IPS DF 6.9 (cell line): ENCODE measurements around the gene TOM1.

Source experiments
- DNase-seq: peaks from one replicate; pipeline ENCODE4 v3.0.0-alpha.2; 2013; ENCODE audit warnings: low read depth, low spot score
- H3K27ac ChIP-seq: one replicate; pipeline ENCODE4 v1.5.1; 2013; ENCODE audit warnings: low read length, control low read depth
- H3K27me3 ChIP-seq: 2 replicates; pipeline ENCODE4 v1.6.1; 2013; ENCODE audit warnings: mild to moderate bottlenecking, low read length; ENCODE audit not compliant: control insufficient read depth, insufficient read depth
- H3K36me3 ChIP-seq: 2 replicates; pipeline ENCODE4 v1.6.1; 2013; ENCODE audit warnings: low read length; ENCODE audit not compliant: control insufficient read depth, insufficient read depth
- H3K4me1 ChIP-seq: 2 replicates; pipeline ENCODE4 v1.6.1; 2013; ENCODE audit warnings: low read length; ENCODE audit not compliant: control insufficient read depth, insufficient read depth
- H3K4me3 ChIP-seq: 2 replicates; pipeline ENCODE4 v1.5.1; 2013; ENCODE audit warnings: mild to moderate bottlenecking, low read length
- H3K9me3 ChIP-seq: 2 replicates; pipeline ENCODE4 v1.6.1; 2013; ENCODE audit warnings: low read length, inconsistent platforms; ENCODE audit not compliant: control insufficient read depth, insufficient read depth
- WGBS: extraction: QIAGEN DNeasy Blood & Tissue Kit; methylation state at CpG from one replicate; pipeline ENCODE4 v1.1.7; 2013; ENCODE audit warnings: mixed read lengths, missing lambda C conversion rate; ENCODE audit not compliant: insufficient read length, insufficient coverage; 5-methylcytosine and 5-hydroxymethylcytosine counted together

Gene TOM1

DNA sequence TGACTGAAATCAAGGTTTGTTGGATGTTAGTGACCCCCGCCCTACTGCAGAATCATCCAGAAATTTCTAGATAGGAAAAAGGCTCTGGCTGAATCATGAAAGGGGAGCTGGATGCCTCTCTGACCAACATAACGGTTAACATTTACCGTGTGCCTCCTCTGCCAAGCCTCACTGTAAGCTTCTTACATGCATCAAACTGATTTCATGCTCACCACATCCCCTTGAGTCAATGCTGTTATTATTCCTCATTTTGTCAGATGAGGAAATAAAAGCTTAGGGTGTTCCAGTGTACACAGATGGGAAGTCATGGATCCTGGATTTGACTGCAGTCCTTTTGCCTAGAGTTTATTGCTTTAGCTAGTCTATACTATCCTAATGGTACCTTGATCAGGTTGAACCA lies 75.3 kb downstream of the TOM1 start:
- Histone ChIP-seq H3K4me3 (no peak overlapping the region), H3K27ac (no peak overlapping the region), H3K9me3 (no peaks in the 10 kb centered on the region), H3K4me1 (peaks cover 6% of the 10 kb centered on the region), H3K36me3 (no peaks in the 10 kb centered on the region), H3K27me3 (no peaks in the 10 kb centered on the region)
- no peak for DNase-seq
- no CpG with 5 or more reads among the region's 3 CpGs for WGBS

GRCh38 chr22:35375526-35375925 lies 75.8 kb downstream of the TOM1 start:
- no peaks in the 10 kb centered on the region for H3K9me3 ChIP-seq
- H3K4me3 ChIP-seq = no peak overlapping the region
- no peak for DNase-seq
- H3K36me3 ChIP-seq = no peaks in the 10 kb centered on the region
- H3K27me3 ChIP-seq = no peaks in the 10 kb centered on the region
- H3K4me1 ChIP-seq = peaks cover 6% of the 10 kb centered on the region
- WGBS = no CpG with 5 or more reads among the region's 8 CpGs
- H3K27ac ChIP-seq = no peak overlapping the region

- no peaks in the 10 kb centered on the region for H3K9me3 ChIP-seq
- H3K4me1 ChIP-seq = peaks cover 8% of the 10 kb centered on the region
- no CpG with 5 or more reads among the region's 17 CpGs for WGBS
- H3K27ac ChIP-seq = peak overlapping the region; percentile 49
- no peaks in the 10 kb centered on the region for H3K36me3 ChIP-seq
- DNase-seq = peak; percentile 99
- H3K27me3 ChIP-seq = no peaks in the 10 kb centered on the region
- H3K4me3 ChIP-seq = no peak overlapping the region
These were observed 77.2 kb downstream of the TOM1 start for GRCh38 chr22:35376728-35377472.

- H3K27ac ChIP-seq = peak overlapping the region; percentile 49
- no peaks in the 10 kb centered on the region for H3K27me3 ChIP-seq
- no CpG with 5 or more reads among the region's 3 CpGs for WGBS
- peaks cover 5% of the 10 kb centered on the region; the same call in 1 of the 2 replicates for H3K4me1 ChIP-seq
- H3K9me3 ChIP-seq = no peaks in the 10 kb centered on the region
- no peak for DNase-seq
- H3K4me3 ChIP-seq = no peak overlapping the region
- H3K36me3 ChIP-seq = no peaks in the 10 kb centered on the region
These were observed 78.0 kb downstream of the TOM1 start for GRCh38 chr22:35377735-35378134.

DNA sequence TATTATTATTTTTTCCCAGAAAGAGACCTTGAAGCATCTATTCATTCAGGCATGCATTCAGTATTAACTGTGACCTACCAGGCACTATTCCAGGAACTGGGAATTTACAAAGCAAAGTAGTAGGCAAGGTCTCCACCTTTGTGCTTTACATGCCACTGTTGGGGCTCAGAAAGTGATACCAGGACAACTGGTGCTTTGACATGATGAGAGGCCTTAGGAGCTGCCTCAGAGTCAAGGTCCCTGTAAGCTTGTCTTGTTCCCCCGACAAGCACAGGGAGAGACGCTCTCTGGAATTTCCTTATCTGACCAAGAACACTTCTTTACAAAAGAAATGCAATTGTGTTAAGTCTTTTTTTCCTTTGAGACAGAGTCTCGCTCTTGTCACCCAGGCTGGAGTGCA lies 78.9 kb downstream of the TOM1 start:
- no peaks in the 10 kb centered on the region for H3K27me3 ChIP-seq
- DNase-seq = no peak
- no peaks in the 10 kb centered on the region for H3K36me3 ChIP-seq
- WGBS = no CpG with 5 or more reads among the region's 3 CpGs
- H3K4me1 ChIP-seq = peaks cover 5% of the 10 kb centered on the region; the same call in 1 of the 2 replicates
- H3K4me3 ChIP-seq = no peak overlapping the region
- no peaks in the 10 kb centered on the region for H3K9me3 ChIP-seq
- no peak overlapping the region for H3K27ac ChIP-seq

DNA sequence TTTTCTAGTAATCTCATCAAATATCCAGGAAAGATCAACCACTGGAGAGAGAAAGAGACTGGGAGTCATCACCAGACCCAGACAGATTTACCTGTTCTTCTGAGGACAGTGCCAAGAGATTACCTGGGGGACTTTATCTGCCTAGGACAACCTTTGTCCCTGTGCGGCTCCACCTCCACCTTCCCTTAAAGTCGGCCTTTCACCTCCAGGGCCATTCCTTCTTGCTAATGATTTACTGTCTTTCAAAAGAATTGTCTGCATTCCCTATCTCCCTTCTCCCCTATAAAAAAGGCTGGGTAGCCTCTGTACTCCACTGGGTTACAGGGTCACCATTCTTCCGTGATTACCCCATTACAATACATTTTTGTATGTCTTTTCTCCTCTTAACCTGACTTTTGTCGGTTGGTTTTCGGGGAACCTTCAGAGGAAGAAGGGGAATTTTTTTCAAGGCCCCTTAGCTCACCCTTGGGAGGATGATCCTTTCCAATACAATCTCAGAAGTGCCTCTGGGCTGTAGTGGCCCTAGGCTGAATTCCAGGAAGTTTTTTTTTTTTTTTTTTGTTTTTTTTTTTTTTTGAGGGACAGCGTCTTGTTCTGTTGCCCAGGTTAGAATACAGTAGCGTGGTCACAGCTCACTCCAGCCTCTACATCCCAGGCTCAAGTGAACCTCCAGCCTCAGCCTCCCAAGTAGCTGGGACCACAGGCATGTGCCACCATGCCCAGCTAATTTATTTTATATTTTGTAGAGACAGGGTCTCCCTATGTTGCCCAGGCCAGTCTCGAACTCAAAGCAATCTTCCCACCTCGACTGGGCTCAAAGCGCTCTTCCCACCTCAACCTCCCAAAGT lies 79.7 kb downstream of the TOM1 start:
- no peaks in the 10 kb centered on the region for H3K36me3 ChIP-seq
- no CpG with 5 or more reads among the region's 10 CpGs for WGBS
- DNase-seq = no peak
- no peak overlapping the region for H3K27ac ChIP-seq
- no peaks in the 10 kb centered on the region for H3K27me3 ChIP-seq
- peaks cover 5% of the 10 kb centered on the region; the same call in 1 of the 2 replicates for H3K4me1 ChIP-seq
- H3K9me3 ChIP-seq = no peaks in the 10 kb centered on the region
- no peak overlapping the region for H3K4me3 ChIP-seq

- no CpG with 5 or more reads among the region's 6 CpGs for WGBS
- H3K27ac ChIP-seq = no peak overlapping the region
- no peaks in the 10 kb centered on the region for H3K36me3 ChIP-seq
These were observed 80.3 kb downstream of the TOM1 start for GRCh38 chr22:35380013-35380412.

DNA sequence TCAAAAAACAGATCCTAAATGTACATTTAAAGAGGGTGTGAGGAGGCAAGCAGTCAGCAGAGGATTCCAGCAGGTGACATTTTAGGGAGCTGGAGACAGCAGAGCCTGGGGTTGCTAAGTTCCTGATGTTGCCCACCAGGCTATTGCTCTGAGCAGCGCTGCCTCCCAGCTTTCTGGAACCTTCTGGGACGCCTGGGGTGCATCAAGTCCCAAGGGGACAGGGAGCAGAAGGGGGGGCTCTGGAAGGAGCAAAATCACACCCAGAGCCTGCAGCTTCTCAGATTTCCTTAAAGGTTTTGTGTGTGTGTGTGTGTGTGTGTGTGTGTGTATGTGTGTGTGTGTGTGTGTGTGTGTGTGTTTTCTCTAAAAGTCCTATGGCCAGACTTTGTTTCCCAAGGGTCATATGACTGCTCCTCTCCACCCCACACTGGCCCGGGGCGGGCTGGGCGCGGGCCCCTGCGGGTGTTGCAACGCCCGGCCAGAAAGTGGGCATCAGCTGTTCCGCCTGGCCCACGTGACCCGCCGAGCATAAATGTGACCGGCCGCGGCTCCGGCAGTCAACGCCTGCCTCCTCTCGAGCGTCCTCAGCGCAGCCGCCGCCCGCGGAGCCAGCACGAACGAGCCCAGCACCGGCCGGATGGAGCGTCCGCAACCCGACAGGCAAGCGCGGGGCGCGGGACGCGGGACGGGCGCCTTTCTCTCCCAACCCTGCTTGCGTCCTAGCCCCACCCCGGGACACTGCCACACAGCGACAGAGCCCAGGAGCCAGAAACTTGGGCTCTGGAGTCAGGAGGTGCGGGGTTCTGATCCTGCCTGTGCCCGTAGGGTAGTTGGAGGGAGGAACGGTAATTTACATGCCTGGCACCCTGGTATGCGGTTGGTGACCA lies 81.1 kb downstream of the TOM1 start, which contains the start of gene HMOX1:
Gene HMOX1 (plus strand): TSS at position 560 of the 887 bp plus-strand sequence. CDS start 78 bp downstream, at position 638.
- H3K27ac ChIP-seq = no peak within 1 kb of the TSS
- H3K27me3 ChIP-seq = no peaks in the 10 kb centered on the region
- peak within 1 kb of the TSS; percentile 44; the same call in 1 of the 2 replicates for H3K4me3 ChIP-seq
- H3K36me3 ChIP-seq = no peaks in the 10 kb centered on the region
- WGBS = no CpG with 5 or more reads among the region's 47 CpGs
- DNase-seq = no peak
- peaks cover 5% of the 10 kb centered on the region; the same call in 1 of the 2 replicates for H3K4me1 ChIP-seq
- no peaks in the 10 kb centered on the region for H3K9me3 ChIP-seq

More at GRCh38 chr22:35380013-35380412, 80.3 kb downstream of the TOM1 start:
- Histone ChIP-seq H3K27me3 (no peaks in the 10 kb centered on the region), H3K4me3 (no peak overlapping the region), H3K9me3 (no peaks in the 10 kb centered on the region), H3K4me1 (peaks cover 5% of the 10 kb centered on the region; the same call in 1 of the 2 replicates)
- no peak for DNase-seq

DNA sequence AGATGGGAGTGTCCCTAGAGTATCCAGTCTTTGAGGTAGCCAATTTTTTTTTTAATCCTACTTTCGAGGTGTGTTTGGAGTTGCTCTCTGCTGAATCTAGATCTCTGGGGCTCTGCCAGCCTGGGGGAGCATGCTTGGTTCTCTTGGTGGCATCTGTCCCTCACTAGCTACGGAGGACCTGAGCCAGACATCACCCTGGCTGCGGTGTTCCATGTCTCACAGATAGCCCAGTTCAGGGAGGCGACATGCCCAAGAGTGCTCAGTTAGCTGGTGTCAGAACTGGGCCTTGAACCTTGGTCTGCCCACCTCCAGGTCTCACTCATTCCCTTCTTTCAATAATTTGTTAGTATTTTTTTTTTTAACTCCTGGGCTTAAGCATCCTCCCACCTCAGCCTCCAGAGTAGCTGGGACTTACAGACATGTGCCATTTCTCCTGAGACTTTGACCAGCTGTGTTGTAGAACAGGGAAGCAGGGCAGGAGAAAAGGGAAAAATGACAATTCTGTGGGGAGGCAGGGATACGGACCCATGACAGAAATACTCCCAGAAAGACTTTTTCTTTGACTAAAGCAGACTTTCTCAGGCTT lies 81.8 kb downstream of the TOM1 start:
- Histone ChIP-seq H3K9me3 (no peaks in the 10 kb centered on the region), H3K4me3 (peak overlapping the region; percentile 44; the same call in 1 of the 2 replicates), H3K27ac (no peak overlapping the region), H3K27me3 (no peaks in the 10 kb centered on the region), H3K4me1 (peaks cover 5% of the 10 kb centered on the region; the same call in 1 of the 2 replicates), H3K36me3 (0 out of 2 replicates have a peak, but pooled peaks cover 2% of the 10 kb centered on the region)
- no peak for DNase-seq
- WGBS = no CpG with 5 or more reads among the region's 5 CpGs
